Measurements from ENCODE around the gene LRMDA. TPM values are rescaled to one million over a fixed set of nuclear protein-coding genes. Genes with fewer than 3 reads are reported as not detected.

LRMDA gene
- total and polyA plus RNA-seq, 10 of the 15 experiments (the other 5 are each of a cell fraction or from before 2014, with no cell fraction given): 0.07 to 0.54 (median 0.29) TPM; not detected in 4

- TF ChIP-seq, protein P1, sequence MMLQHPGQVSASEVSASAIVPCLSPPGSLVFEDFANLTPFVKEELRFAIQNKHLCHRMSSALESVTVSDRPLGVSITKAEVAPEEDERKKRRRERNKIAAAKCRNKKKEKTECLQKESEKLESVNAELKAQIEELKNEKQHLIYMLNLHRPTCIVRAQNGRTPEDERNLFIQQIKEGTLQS (IDR thresholded peaks at IDR 0.05; ENCODE audit: borderline replicate concordance, extremely low read depth, low read depth, low read length): no peak
- TF ChIP-seq SMAD5 (IDR thresholded peaks at IDR 0.05; ENCODE audit: low read depth): no peak
Measured at GRCh38 chr10:75755528-75755927, 324.1 kb downstream of the LRMDA start (continued).

GRCh38 chr10:75761289-75761688, 329.9 kb downstream of the LRMDA start:
- H3K27ac ChIP-seq (ENCODE audit: control insufficient read depth, insufficient read depth): no peak overlapping the region
- no peak overlapping the region for H2AFZ ChIP-seq (ENCODE audit: control insufficient read depth, low read depth, low read length)
- ChIA-PET SMC1A (ENCODE audit: uncharacterized antibody, unreplicated experiment) (no interaction called here), POLR2A (interaction anchor here (1.1 kb wide), 1 partner anchor 14 kb away, joined by 3 read pairs; no protein-coding TSS in a partner anchor), CTCF (no interaction called here), RAD21 (ENCODE audit: unreplicated experiment) (no interaction called here)
- BruUV-seq (replicated peaks): no TSS peak
- WGBS (ENCODE audit: insufficient coverage, insufficient replicate concordance, low lambda C conversion rate, missing lambda C conversion rate): 2% methylated on average over 2 of the region's 2 CpGs
- ATAC-seq: no peak
- peaks cover 0 to 2% of the 10 kb centered on the region in 2 experiments; a peak in 1 of 4 replicates for H3K27me3 ChIP-seq (replicated peaks in 1 of 2; ENCODE audit: control insufficient read depth in 2 of 2, insufficient read depth in 2 of 2, low read length in 1 of 2)
- no peak overlapping the region for H3K9ac ChIP-seq (ENCODE audit: control insufficient read depth, insufficient read depth, low read length)
- no peaks in the 10 kb centered on the region for H3K79me2 ChIP-seq (ENCODE audit: control insufficient read depth, insufficient read depth, low read length)
- no peak for FAIRE-seq
- no peaks in the 10 kb centered on the region for H3K9me3 ChIP-seq (replicated peaks; ENCODE audit: control insufficient read depth, insufficient read depth, low read length)
- DNase-seq (ENCODE audit: low read depth, low spot score): no peak
- no peak overlapping the region for H3K4me3 ChIP-seq
- H3K4me1 ChIP-seq (ENCODE audit: control insufficient read depth, insufficient read depth, low read length): no peaks in the 10 kb centered on the region
- in situ Hi-C loops (cut with MboI): no loop called here
- H3K36me3 ChIP-seq (ENCODE audit: control insufficient read depth in 2 of 2, insufficient read depth in 2 of 2, low read length in 1 of 2): no peaks in the 10 kb centered on the region
- TF ChIP-seq CREB1 (IDR thresholded peaks at IDR 0.05; ENCODE audit: low read depth): no peak
- TF ChIP-seq JUNB (IDR thresholded peaks at IDR 0.05): no peak
- no peak for TF ChIP-seq MXI1 (IDR thresholded peaks at IDR 0.05; ENCODE audit: low read depth, low read length)
- no peak for TF ChIP-seq BCL3 (IDR thresholded peaks at IDR 0.05; ENCODE audit: borderline replicate concordance, insufficient read depth, low read depth, low read length, poor library complexity, severe bottlenecking)
- TF ChIP-seq FOXK2 (IDR thresholded peaks at IDR 0.05): no peak
- TF ChIP-seq MYC (IDR thresholded peaks at IDR 0.05; ENCODE audit: insufficient read depth, insufficient read length, insufficient replicate concordance, low read length, severe bottlenecking): no peak
- no peak for TF ChIP-seq SMAD5 (IDR thresholded peaks at IDR 0.05; ENCODE audit: low read depth)
- TF ChIP-seq CREM (IDR thresholded peaks at IDR 0.05; ENCODE audit: low read depth): no peak
- TF ChIP-seq CHD1 (IDR thresholded peaks at IDR 0.05; ENCODE audit: low read depth, low read length): no peak
- no peak for TF ChIP-seq POLR2AphosphoS5 (IDR thresholded peaks at IDR 0.05; ENCODE audit: low read length)
- TF ChIP-seq, protein P2, sequence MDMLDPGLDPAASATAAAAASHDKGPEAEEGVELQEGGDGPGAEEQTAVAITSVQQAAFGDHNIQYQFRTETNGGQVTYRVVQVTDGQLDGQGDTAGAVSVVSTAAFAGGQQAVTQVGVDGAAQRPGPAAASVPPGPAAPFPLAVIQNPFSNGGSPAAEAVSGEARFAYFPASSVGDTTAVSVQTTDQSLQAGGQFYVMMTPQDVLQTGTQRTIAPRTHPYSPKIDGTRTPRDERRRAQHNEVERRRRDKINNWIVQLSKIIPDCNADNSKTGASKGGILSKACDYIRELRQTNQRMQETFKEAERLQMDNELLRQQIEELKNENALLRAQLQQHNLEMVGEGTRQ (IDR thresholded peaks at IDR 0.05; ENCODE audit: borderline replicate concordance, low read depth, low read length): no peak
- TF ChIP-seq KAT2A (conservative IDR thresholded peaks at IDR 0.05; ENCODE audit: control insufficient read depth, low read depth, low read length): no peak
- H4K20me1 ChIP-seq (ENCODE audit: control insufficient read depth, insufficient read depth): no peaks in the 10 kb centered on the region
- intact Hi-C loops (cut with micrococcal nuclease; ENCODE audit: unreplicated experiment): no loop called here
- no peak overlapping the region for H3K4me2 ChIP-seq (ENCODE audit: control insufficient read depth, insufficient read depth)

Measured in GM12878 (cell line).